Gastrocnemius medialis (tissue), 4 donors: ENCODE results near the gene BRICD5.

Experiments used
- CTCF ChIP-seq, 5 experiments: fragments of 450-650 bp in 3 of 5; fragments of 200-600 bp in 2 of 5; sonication (generic) in 2 of 5; IDR thresholded peaks in 4 of 5; conservative IDR thresholded peaks in 1 of 5; 1 replicate in 4 of 5; 2 replicates in 1 of 5; pipeline ENCODE4 v1.5.1; 2016 to 2019; ENCODE audit warnings: antibody characterized with exemption in 5 of 5, mild to moderate bottlenecking in 3 of 5, moderate library complexity in 3 of 5
- POLR2A ChIP-seq, 2 donors: fragments of 450-650 bp; IDR thresholded peaks; one replicate each; pipeline ENCODE4 v1.6.1; 2017; ENCODE audit warnings: antibody characterized with exemption in 2 of 2, mild to moderate bottlenecking in 2 of 2, moderate library complexity in 2 of 2

- TF ChIP-seq CTCF (IDR thresholded peaks at IDR 0.05 in 4 of 5, conservative IDR thresholded peaks at IDR 0.05 in 1 of 5) = no peak
- TF ChIP-seq POLR2A (IDR thresholded peaks at IDR 0.05) = no peak
These were observed 6.1 kb downstream of the BRICD5 start for GRCh38 chr16:2204416-2205103.
